GM12891 (cell line): Measurements from ENCODE around the gene CNOT10.

Experiments used
- POLR2A ChIP-seq: IDR thresholded peaks from 2 replicates; pipeline ENCODE4 v1.6.1; 2011; ENCODE audit warnings: low read depth, low read length, control low read depth
- TAF1 ChIP-seq: IDR thresholded peaks from 2 replicates; pipeline ENCODE4 v1.6.1; 2011; ENCODE audit warnings: low read depth, low read length, control low read depth

DNA sequence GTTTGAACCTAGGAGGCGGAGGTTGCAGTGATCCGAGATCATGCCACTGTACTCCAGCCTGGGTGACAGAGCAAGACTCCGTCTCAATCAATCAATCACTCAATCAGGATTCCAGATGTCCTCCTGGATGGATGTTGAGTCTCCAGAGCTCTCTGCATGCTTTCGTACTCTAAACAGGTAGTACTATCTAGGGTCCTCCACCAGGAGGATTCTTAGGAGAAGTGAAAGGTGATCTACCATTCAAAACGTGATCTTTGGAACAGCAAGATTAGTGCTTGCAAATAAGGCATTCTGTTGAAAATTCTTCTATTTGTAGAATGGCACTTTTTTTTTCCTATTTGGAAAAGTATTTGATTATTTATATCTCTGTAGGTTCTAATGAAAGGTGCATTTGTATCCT, 34.3 kb downstream of the CNOT10 start:
- TF ChIP-seq TAF1 (no peak), POLR2A (no peak)
